ENCODE data around the gene MDC1.
A peak's percentile ranks its signal among the peaks of the same experiment; 100 is the strongest.
"Not testable (repeated sequence)": the region's sequence is repeated elsewhere in the genome, so short reads cannot be mapped to it uniquely, and the experiment has no call there.

MDC1 gene

DNA sequence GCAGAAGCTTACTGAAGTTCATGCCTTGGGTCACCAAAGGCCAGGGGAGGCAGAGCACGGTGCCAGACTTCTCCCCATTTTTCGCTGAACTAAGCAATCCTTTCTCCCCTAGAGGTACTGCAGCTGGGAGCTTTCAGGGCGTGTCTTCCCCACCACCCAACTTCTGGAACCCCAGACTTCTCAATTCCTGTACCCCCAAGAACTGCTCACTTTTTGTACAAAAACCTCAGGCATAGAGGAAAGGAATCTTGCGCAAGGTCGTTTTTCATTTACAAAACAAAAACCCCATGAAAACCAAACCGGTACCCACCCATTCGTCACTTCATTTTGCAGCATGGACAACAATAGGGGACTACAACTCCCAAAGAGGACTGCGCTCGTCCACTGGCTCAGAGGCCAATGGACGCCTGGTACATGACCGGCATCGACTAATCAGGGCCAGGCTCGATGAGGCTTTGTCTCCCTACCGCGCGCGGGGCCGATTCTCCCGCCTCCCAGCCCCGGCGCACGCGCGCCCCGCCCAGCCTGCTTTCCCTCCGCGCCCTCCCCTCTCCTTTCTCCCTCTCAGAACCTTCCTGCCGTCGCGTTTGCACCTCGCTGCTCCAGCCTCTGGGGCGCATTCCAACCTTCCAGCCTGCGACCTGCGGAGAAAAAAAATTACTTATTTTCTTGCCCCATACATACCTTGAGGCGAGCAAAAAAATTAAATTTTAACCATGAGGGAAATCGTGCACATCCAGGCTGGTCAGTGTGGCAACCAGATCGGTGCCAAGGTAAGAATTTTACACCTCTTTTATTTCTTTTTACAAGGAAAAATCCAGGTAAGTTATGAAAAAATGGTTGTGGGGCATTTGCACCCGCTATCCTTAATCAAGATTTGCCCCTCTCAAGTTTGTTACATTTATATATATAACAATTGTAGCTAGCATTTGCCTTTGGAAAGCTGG, 3.0 kb upstream of the MDC1 start, which contains the start of gene TUBB:
Gene TUBB, plus strand, starts transcription at position 562 of the 947 bp plus-strand sequence. Its CDS starts 155 bp downstream, at position 717.
- DNase-seq (ENCODE audit: low spot score) = peak; percentile 97
- Histone ChIP-seq H3K9me3 (replicated peaks in 1 of 2; ENCODE audit: control insufficient read depth in 2 of 2, insufficient read depth in 1 of 2, low read depth in 1 of 2, low read length in 2 of 2) (no peaks in the 10 kb centered on the region), H2AK5ac (ENCODE audit: low read depth, low read length) (peak within 1 kb of the TSS; percentile 1), H3K18ac (ENCODE audit: low read length) (peak within 1 kb of the TSS; percentile 11), H3K79me1 (ENCODE audit: low read depth, low read length) (peaks cover 8% of the 10 kb centered on the region), H3K4me1 (ENCODE audit: control insufficient read depth in 2 of 2, insufficient read depth in 1 of 2, low read depth in 1 of 2, low read length in 2 of 2) (peaks cover 15 to 30% of the 10 kb centered on the region in 2 donors), H3K27ac (replicated peaks; ENCODE audit: low read length) (peak within 1 kb of the TSS; percentile 89), H3K9ac (ENCODE audit: low read depth, low read length, poor library complexity) (peak within 1 kb of the TSS; percentile 78), H3K27me3 (ENCODE audit: control insufficient read depth in 3 of 3, insufficient read depth in 3 of 3, low read depth in 1 of 3, low read length in 3 of 3) (no peaks in the 10 kb centered on the region), H2BK5ac (ENCODE audit: low read length) (no peak within 1 kb of the TSS), H2AFZ (ENCODE audit: low read length) (peak within 1 kb of the TSS; percentile 39), H3K4ac (ENCODE audit: low read length) (no peak within 1 kb of the TSS), H2BK12ac (ENCODE audit: low read length) (no peak within 1 kb of the TSS), H3K36me3 (replicated peaks in 1 of 2; ENCODE audit: control insufficient read depth in 2 of 2, insufficient read depth in 2 of 2, low read length in 2 of 2) (peaks cover 32 to 38% of the 10 kb centered on the region in 2 donors), H2BK120ac (ENCODE audit: low read depth, low read length) (no peak within 1 kb of the TSS), H3K23ac (ENCODE audit: low read depth, low read length, poor library complexity) (peak within 1 kb of the TSS; percentile 70), H3K4me3 (ENCODE audit: low read length in 2 of 2) (peak within 1 kb of the TSS; percentile 89 to 98), H3K14ac (ENCODE audit: low read length) (no peak within 1 kb of the TSS), H4K91ac (ENCODE audit: low read depth, low read length, poor library complexity) (no peak within 1 kb of the TSS), H2BK15ac (ENCODE audit: low read length) (no peak within 1 kb of the TSS), H3K4me2 (ENCODE audit: insufficient read depth, low read length, poor library complexity, severe bottlenecking) (peak within 1 kb of the TSS; percentile 55), H4K8ac (ENCODE audit: low read depth, low read length) (no peak within 1 kb of the TSS)
- no CpG with 5 or more reads among the region's 38 CpGs for WGBS, 2 donors (ENCODE audit: extremely low coverage in 2 of 2, insufficient read length in 2 of 2, insufficient replicate concordance in 1 of 2)

DNA sequence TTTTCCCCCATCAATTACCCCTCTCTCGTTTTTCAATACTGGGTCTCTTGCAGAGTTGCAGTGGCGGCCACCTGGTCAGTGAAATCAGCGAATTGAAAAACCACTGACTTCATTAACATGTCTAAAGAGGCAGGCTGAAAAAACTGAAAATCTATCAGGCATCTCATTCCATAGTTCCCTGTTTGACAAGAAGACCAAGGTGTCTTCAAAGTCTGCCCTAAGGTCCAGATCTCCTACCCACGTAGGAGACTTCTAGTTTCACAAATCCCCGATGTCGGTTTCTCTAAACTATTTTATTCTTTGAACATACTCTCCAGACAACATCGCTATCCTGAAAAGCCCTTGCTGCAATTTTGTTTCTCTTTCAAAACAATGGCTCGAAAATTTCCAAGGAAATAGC, 2.3 kb upstream of the MDC1 start:
- Histone ChIP-seq H3K18ac (ENCODE audit: low read length) (no peak overlapping the region), H2BK5ac (ENCODE audit: low read length) (no peak overlapping the region), H2AFZ (ENCODE audit: low read length) (peak overlapping the region; percentile 39), H3K36me3 (replicated peaks in 1 of 2; ENCODE audit: control insufficient read depth in 2 of 2, insufficient read depth in 2 of 2, low read length in 2 of 2) (peaks cover 29 to 38% of the 10 kb centered on the region in 2 donors), H3K79me1 (ENCODE audit: low read depth, low read length) (peaks cover 8% of the 10 kb centered on the region), H3K4ac (ENCODE audit: low read length) (no peak overlapping the region), H4K8ac (ENCODE audit: low read depth, low read length) (no peak overlapping the region), H3K9ac (ENCODE audit: low read depth, low read length, poor library complexity) (no peak overlapping the region), H3K4me2 (ENCODE audit: insufficient read depth, low read length, poor library complexity, severe bottlenecking) (peak overlapping the region; percentile 55), H3K27ac (replicated peaks; ENCODE audit: low read length) (peak overlapping the region; percentile 78), H3K23ac (ENCODE audit: low read depth, low read length, poor library complexity) (no peak overlapping the region), H3K9me3 (replicated peaks in 1 of 2; ENCODE audit: control insufficient read depth in 2 of 2, insufficient read depth in 1 of 2, low read depth in 1 of 2, low read length in 2 of 2) (no peaks in the 10 kb centered on the region), H2BK15ac (ENCODE audit: low read length) (no peak overlapping the region), H3K4me3 (ENCODE audit: low read length in 2 of 2) (peak overlapping the region; percentile 77 to 98), H2BK12ac (ENCODE audit: low read length) (no peak overlapping the region), H3K27me3 (ENCODE audit: control insufficient read depth in 3 of 3, insufficient read depth in 3 of 3, low read depth in 1 of 3, low read length in 3 of 3) (no peaks in the 10 kb centered on the region), H2AK5ac (ENCODE audit: low read depth, low read length) (no peak overlapping the region), H4K91ac (ENCODE audit: low read depth, low read length, poor library complexity) (no peak overlapping the region), H3K4me1 (ENCODE audit: control insufficient read depth in 2 of 2, insufficient read depth in 1 of 2, low read depth in 1 of 2, low read length in 2 of 2) (peaks cover 15 to 27% of the 10 kb centered on the region in 2 donors), H3K14ac (ENCODE audit: low read length) (no peak overlapping the region), H2BK120ac (ENCODE audit: low read depth, low read length) (no peak overlapping the region)
- DNase-seq (ENCODE audit: low spot score) = no peak
- WGBS, 2 donors (ENCODE audit: extremely low coverage in 2 of 2, insufficient read length in 2 of 2, insufficient replicate concordance in 1 of 2) = no CpG with 5 or more reads among the region's 8 CpGs

DNA sequence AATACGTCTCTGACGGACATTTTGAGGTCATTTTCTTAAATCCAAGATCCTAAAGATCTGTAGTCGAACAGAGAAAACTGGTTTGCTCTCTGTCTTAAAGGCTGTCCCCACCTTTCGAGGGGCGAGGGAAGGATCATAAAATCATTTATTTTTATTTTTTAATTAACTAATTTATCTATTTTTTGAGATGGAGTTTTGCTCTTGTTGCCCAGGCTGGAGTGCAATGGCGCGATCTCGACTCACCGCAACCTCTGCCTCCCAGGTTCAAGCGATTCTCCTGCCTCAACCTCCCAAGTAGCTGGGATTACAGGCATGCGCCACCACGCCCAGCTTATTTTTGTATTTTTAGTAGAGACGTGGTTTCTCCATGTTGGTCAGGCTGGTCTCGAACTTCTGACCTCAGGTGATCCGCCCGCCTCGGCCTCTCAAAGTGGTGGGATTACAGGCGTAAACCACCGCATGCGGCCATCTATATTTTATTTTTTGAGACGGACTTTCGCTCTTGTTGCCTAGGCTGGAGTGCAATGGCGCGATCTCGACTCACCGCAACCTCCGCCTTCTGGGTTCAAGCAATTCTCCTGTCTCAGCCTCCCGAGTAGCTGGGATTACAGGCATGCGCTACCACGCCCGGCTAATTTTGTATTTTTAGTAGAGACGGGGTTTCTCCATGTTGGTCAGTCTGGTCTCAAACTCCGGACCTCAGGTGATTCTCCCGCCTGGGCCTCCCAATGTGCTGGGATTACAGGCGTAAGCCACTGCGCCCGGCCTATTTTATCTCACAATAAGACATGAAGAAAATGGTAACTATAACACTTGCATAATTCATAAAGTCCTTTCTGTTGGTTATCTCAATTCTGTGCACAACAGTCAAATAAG, 1.0 kb upstream of the MDC1 start:
- not testable (repeated sequence) for H2BK5ac ChIP-seq (ENCODE audit: low read length); H3K9me3 ChIP-seq (replicated peaks in 1 of 2; ENCODE audit: control insufficient read depth in 2 of 2, insufficient read depth in 1 of 2, low read depth in 1 of 2, low read length in 2 of 2); H4K91ac ChIP-seq (ENCODE audit: low read depth, low read length, poor library complexity); H3K23ac ChIP-seq (ENCODE audit: low read depth, low read length, poor library complexity); H3K9ac ChIP-seq (ENCODE audit: low read depth, low read length, poor library complexity); H3K27me3 ChIP-seq (ENCODE audit: control insufficient read depth in 3 of 3, insufficient read depth in 3 of 3, low read depth in 1 of 3, low read length in 3 of 3); H3K18ac ChIP-seq (ENCODE audit: low read length); H4K8ac ChIP-seq (ENCODE audit: low read depth, low read length); DNase-seq (ENCODE audit: low spot score); H2BK15ac ChIP-seq (ENCODE audit: low read length); H2BK12ac ChIP-seq (ENCODE audit: low read length); H3K14ac ChIP-seq (ENCODE audit: low read length); H2AK5ac ChIP-seq (ENCODE audit: low read depth, low read length); H3K4ac ChIP-seq (ENCODE audit: low read length); H2BK120ac ChIP-seq (ENCODE audit: low read depth, low read length); H3K79me1 ChIP-seq (ENCODE audit: low read depth, low read length)
- peak overlapping the region; percentile 79 for H3K27ac ChIP-seq (replicated peaks; ENCODE audit: low read length)
- H3K4me1 ChIP-seq (ENCODE audit: control insufficient read depth in 2 of 2, insufficient read depth in 1 of 2, low read depth in 1 of 2, low read length in 2 of 2) = peaks cover 6 to 22% of the 10 kb centered on the region in 2 donors
- peak overlapping the region; percentile 48 to 69 for H3K4me3 ChIP-seq (ENCODE audit: low read length in 2 of 2)
- H3K36me3 ChIP-seq (replicated peaks in 1 of 2; ENCODE audit: control insufficient read depth in 2 of 2, insufficient read depth in 2 of 2, low read length in 2 of 2) = peaks cover 27 to 38% of the 10 kb centered on the region in 2 donors
- H2AFZ ChIP-seq (ENCODE audit: low read length) = peak overlapping the region; percentile 47
- no CpG with 5 or more reads among the region's 37 CpGs for WGBS, 2 donors (ENCODE audit: extremely low coverage in 2 of 2, insufficient read length in 2 of 2, insufficient replicate concordance in 1 of 2)
- peak overlapping the region; percentile 58 for H3K4me2 ChIP-seq (ENCODE audit: insufficient read depth, low read length, poor library complexity, severe bottlenecking)

DNA sequence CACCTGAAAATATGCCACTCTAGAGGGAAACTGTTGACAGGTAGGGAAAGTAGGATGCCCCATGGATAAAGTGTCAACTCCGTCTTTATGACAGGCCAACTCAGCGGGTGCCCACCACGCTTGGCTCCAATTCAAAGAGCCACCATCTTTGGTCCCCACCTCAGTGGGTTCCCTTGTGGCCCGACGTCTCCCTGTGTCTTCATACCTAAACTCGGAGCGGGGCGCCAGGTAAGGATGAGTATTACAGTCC, 277 bp downstream of the MDC1 start:
- peak overlapping the region; percentile 50 for H3K9ac ChIP-seq (ENCODE audit: low read depth, low read length, poor library complexity)

More for the DNA sequence above, 277 bp downstream of the MDC1 start:
- Histone ChIP-seq H2BK5ac (ENCODE audit: low read length) (no peak overlapping the region), H3K27ac (replicated peaks; ENCODE audit: low read length) (peak overlapping the region; percentile 85), H3K9me3 (replicated peaks in 1 of 2; ENCODE audit: control insufficient read depth in 2 of 2, insufficient read depth in 1 of 2, low read depth in 1 of 2, low read length in 2 of 2) (no peaks in the 10 kb centered on the region), H2BK120ac (ENCODE audit: low read depth, low read length) (no peak overlapping the region), H3K79me1 (ENCODE audit: low read depth, low read length) (no peaks in the 10 kb centered on the region), H4K91ac (ENCODE audit: low read depth, low read length, poor library complexity) (no peak overlapping the region), H3K18ac (ENCODE audit: low read length) (peak overlapping the region; percentile 80), H3K4ac (ENCODE audit: low read length) (no peak overlapping the region), H3K4me2 (ENCODE audit: insufficient read depth, low read length, poor library complexity, severe bottlenecking) (peak overlapping the region; percentile 72), H2BK15ac (ENCODE audit: low read length) (no peak overlapping the region), H2AFZ (ENCODE audit: low read length) (peak overlapping the region; percentile 80), H4K8ac (ENCODE audit: low read depth, low read length) (no peak overlapping the region), H3K14ac (ENCODE audit: low read length) (no peak overlapping the region), H3K23ac (ENCODE audit: low read depth, low read length, poor library complexity) (no peak overlapping the region), H2BK12ac (ENCODE audit: low read length) (no peak overlapping the region), H3K4me3 (ENCODE audit: low read length in 2 of 2) (peak overlapping the region; percentile 62 to 88), H2AK5ac (ENCODE audit: low read depth, low read length) (no peak overlapping the region), H3K4me1 (ENCODE audit: control insufficient read depth in 2 of 2, insufficient read depth in 1 of 2, low read depth in 1 of 2, low read length in 2 of 2) (peaks cover 4 to 15% of the 10 kb centered on the region in 2 donors), H3K36me3 (replicated peaks in 1 of 2; ENCODE audit: control insufficient read depth in 2 of 2, insufficient read depth in 2 of 2, low read length in 2 of 2) (peaks cover 30 to 38% of the 10 kb centered on the region in 2 donors), H3K27me3 (ENCODE audit: control insufficient read depth in 3 of 3, insufficient read depth in 3 of 3, low read depth in 1 of 3, low read length in 3 of 3) (no peaks in the 10 kb centered on the region)
- no peak for DNase-seq (ENCODE audit: low spot score)
- no CpG with 5 or more reads among the region's 8 CpGs for WGBS, 2 donors (ENCODE audit: extremely low coverage in 2 of 2, insufficient read length in 2 of 2, insufficient replicate concordance in 1 of 2)
